Measurements from ENCODE around the gene NUP214. TPM values are rescaled to one million over a fixed set of nuclear protein-coding genes. Genes with fewer than 3 reads are reported as not detected.

Gene NUP214
- total RNA-seq, 1 donor from 2014 or later = 51.5 TPM

DNA sequence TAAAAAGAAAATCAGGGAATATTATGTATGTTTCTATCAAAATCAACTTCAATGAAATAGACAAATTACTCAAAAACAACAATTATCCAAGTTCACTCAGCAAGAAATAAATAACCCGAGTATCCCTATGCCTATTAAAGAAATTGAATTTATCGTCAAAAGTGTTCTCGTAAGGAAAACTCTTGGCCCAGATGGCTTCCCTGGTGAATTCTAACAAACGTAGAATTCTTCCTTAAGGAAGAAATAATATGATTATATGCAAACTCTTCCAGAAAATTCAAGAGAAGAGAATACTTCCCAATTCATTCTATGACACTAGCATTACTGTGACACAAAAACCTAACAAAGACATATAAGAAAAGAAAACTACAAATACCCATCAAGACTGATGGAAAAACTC is 121.2 kb downstream of the NUP214 start:
- no peaks in the 10 kb centered on the region for H3K4me1 Mint-ChIP-seq (ENCODE audit: unreplicated experiment)
- H3K27ac Mint-ChIP-seq (ENCODE audit: unreplicated experiment) = no peak overlapping the region
- TF ChIP-seq CTCF (IDR thresholded peaks at IDR 0.05) = no peak
- peaks cover 3% of the 10 kb centered on the region for H3K9me3 Mint-ChIP-seq (ENCODE audit: unreplicated experiment)
- DNase-seq (ENCODE audit: extremely low spot score, unreplicated experiment) = no peak
- no peaks in the 10 kb centered on the region for H3K36me3 Mint-ChIP-seq (ENCODE audit: unreplicated experiment)
- peaks cover 17% of the 10 kb centered on the region for H3K27me3 Mint-ChIP-seq (ENCODE audit: unreplicated experiment)
- no peak overlapping the region for H3K4me3 Mint-ChIP-seq (ENCODE audit: unreplicated experiment)

DNA sequence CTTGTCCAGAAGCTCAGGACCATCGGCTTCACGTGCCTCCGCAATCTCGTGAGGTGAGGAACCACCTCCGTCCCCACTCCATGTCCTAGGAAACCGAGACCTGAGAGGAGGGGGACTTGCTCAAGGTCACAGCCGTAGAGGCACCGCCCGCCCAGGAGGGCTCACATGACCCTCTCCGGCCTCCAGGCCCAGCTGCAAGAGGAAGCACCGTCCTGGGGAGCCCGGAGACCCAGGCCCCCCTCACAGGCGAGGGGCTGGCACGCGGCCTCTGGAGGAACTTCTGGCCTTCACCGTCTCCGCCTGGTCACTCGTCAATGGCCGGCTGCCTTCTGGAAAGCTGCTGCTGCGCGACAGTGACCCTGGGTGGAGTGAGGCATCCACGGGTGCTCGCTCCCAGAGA is 126.7 kb downstream of the NUP214 start:
- H3K27ac Mint-ChIP-seq (ENCODE audit: unreplicated experiment) = no peak overlapping the region
- no peak overlapping the region for H3K4me3 Mint-ChIP-seq (ENCODE audit: unreplicated experiment)
- H3K9me3 Mint-ChIP-seq (ENCODE audit: unreplicated experiment) = no peaks in the 10 kb centered on the region
- H3K36me3 Mint-ChIP-seq (ENCODE audit: unreplicated experiment) = no peaks in the 10 kb centered on the region
- peaks cover 8% of the 10 kb centered on the region for H3K4me1 Mint-ChIP-seq (ENCODE audit: unreplicated experiment)
- no peak for TF ChIP-seq CTCF (IDR thresholded peaks at IDR 0.05)
- no peak for DNase-seq (ENCODE audit: extremely low spot score, unreplicated experiment)
- H3K27me3 Mint-ChIP-seq (ENCODE audit: unreplicated experiment) = peaks cover 7% of the 10 kb centered on the region

GRCh38 chr9:131253891-131254491 is 128.6 kb downstream of the NUP214 start:
- no peaks in the 10 kb centered on the region for H3K27me3 Mint-ChIP-seq (ENCODE audit: unreplicated experiment)
- TF ChIP-seq CTCF (IDR thresholded peaks at IDR 0.05) = no peak
- H3K27ac Mint-ChIP-seq (ENCODE audit: unreplicated experiment) = no peak overlapping the region
- H3K9me3 Mint-ChIP-seq (ENCODE audit: unreplicated experiment) = no peaks in the 10 kb centered on the region
- no peaks in the 10 kb centered on the region for H3K36me3 Mint-ChIP-seq (ENCODE audit: unreplicated experiment)
- DNase-seq (ENCODE audit: extremely low spot score, unreplicated experiment) = no peak
- no peak overlapping the region for H3K4me3 Mint-ChIP-seq (ENCODE audit: unreplicated experiment)
- H3K4me1 Mint-ChIP-seq (ENCODE audit: unreplicated experiment) = peaks cover 8% of the 10 kb centered on the region

DNA sequence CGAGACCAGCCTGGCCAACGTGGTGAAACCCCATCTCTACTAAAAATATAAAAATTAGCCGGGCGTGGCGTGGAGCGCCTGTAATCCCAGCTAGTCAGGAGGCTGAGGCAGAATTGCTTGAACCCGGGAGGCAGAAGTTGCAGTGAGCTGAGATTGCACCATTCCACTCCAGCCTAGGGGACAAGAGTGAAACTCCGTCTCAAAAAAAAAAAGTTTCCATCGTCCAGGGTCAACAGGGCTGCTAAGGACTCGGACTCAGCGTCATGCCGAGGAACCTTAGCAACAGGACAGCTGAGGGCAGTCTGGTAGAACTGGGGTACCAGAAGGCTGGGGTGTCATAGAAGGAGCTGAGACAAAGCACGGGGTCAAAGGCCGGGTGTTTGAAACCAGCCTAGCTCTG is 129.2 kb downstream of the NUP214 start:
- TF ChIP-seq CTCF (IDR thresholded peaks at IDR 0.05) = no peak
- H3K27ac Mint-ChIP-seq (ENCODE audit: unreplicated experiment) = no peak overlapping the region
- no peaks in the 10 kb centered on the region for H3K27me3 Mint-ChIP-seq (ENCODE audit: unreplicated experiment)

DNA sequence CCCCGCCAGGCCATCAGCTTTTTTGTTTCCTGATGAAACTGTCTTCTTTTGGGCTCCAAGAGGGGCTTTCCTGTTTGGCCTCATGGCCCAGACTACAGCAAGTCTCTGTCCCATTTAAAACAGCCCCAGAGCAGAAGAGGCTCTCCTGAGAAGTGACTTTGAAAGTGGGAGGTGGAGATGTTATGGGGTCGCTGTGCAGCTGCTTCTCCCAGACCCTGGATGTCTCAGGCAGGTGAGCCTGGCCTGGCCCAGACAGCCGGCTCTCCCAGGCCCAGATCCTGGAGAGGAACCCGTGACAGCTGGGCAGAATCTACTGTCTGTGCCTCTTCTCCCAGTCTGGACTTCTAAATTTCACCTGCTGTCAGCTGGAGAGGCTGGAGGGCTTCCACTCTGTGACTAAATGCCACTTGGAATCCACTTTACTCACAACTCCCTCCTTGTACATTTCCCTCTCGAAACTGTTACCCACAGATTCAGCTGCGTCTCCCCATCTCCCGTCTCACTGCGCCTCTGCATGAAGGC is 130.4 kb downstream of the NUP214 start:
- Mint-ChIP-seq H3K4me1 (ENCODE audit: unreplicated experiment) (peaks cover 8% of the 10 kb centered on the region), H3K27ac (ENCODE audit: unreplicated experiment) (no peak overlapping the region), H3K9me3 (ENCODE audit: unreplicated experiment) (no peaks in the 10 kb centered on the region), H3K4me3 (ENCODE audit: unreplicated experiment) (no peak overlapping the region), H3K36me3 (ENCODE audit: unreplicated experiment) (no peaks in the 10 kb centered on the region), H3K27me3 (ENCODE audit: unreplicated experiment) (no peaks in the 10 kb centered on the region)
- TF ChIP-seq CTCF (IDR thresholded peaks at IDR 0.05) = no peak
- DNase-seq (ENCODE audit: extremely low spot score, unreplicated experiment) = no peak

More for the DNA sequence above, 129.2 kb downstream of the NUP214 start:
- Mint-ChIP-seq H3K36me3 (ENCODE audit: unreplicated experiment) (no peaks in the 10 kb centered on the region), H3K4me1 (ENCODE audit: unreplicated experiment) (peaks cover 8% of the 10 kb centered on the region), H3K4me3 (ENCODE audit: unreplicated experiment) (no peak overlapping the region), H3K9me3 (ENCODE audit: unreplicated experiment) (no peaks in the 10 kb centered on the region)
- no peak for DNase-seq (ENCODE audit: extremely low spot score, unreplicated experiment)

All from osteocyte (in vitro differentiated cells).